Endodermal cell (in vitro differentiated cells): ENCODE measurements around the gene PTRH1. TPM values are rescaled to one million over a fixed set of nuclear protein-coding genes. Genes with fewer than 3 reads are reported as not detected.

Source experiments
- DNase-seq: peaks from one replicate; pipeline ENCODE4 v3.0.0-alpha.2; 2017
- H3K27ac ChIP-seq: 2 replicates; pipeline ENCODE4 v1.5.1; 2013; ENCODE audit warnings: mild to moderate bottlenecking, low read depth, low read length, moderate library complexity
- H3K27me3 ChIP-seq: 2 replicates; pipeline ENCODE4 v1.6.1; 2013; ENCODE audit warnings: mild to moderate bottlenecking, low read length, moderate library complexity; ENCODE audit not compliant: insufficient read depth, control insufficient read depth, poor library complexity, severe bottlenecking
- H3K36me3 ChIP-seq: 2 replicates; pipeline ENCODE4 v1.7.0; 2013; ENCODE audit warnings: mild to moderate bottlenecking, low read length, moderate library complexity; ENCODE audit not compliant: control insufficient read depth, insufficient read depth
- H3K4me1 ChIP-seq: one replicate; pipeline ENCODE4 v1.7.0; 2013; ENCODE audit warnings: low read length; ENCODE audit not compliant: control insufficient read depth, insufficient read depth
- H3K4me3 ChIP-seq: 2 replicates; pipeline ENCODE4 v1.5.1; 2013; ENCODE audit warnings: mild to moderate bottlenecking, low read length, moderate library complexity
- H3K9ac ChIP-seq: 2 replicates; pipeline ENCODE4 v1.6.1; 2013; ENCODE audit warnings: mild to moderate bottlenecking, low read length, moderate library complexity; ENCODE audit not compliant: poor library complexity, severe bottlenecking; ENCODE audit errors: extremely low read depth
- H3K9me3 ChIP-seq: 2 replicates; pipeline ENCODE4 v1.6.1; 2013; ENCODE audit warnings: mild to moderate bottlenecking, low read length, moderate library complexity; ENCODE audit not compliant: control insufficient read depth
- H3K27ac Mint-ChIP-seq: 2 replicates; pipeline ENCODE4 v1.8.0; 2020; ENCODE audit warnings: mixed read lengths
- H3K27me3 Mint-ChIP-seq: 2 replicates; pipeline ENCODE4 v1.8.0; 2021; ENCODE audit warnings: mild to moderate bottlenecking, mixed read lengths; ENCODE audit not compliant: insufficient read depth
- H3K36me3 Mint-ChIP-seq: 2 replicates; pipeline ENCODE4 v1.8.0; 2020; ENCODE audit warnings: low read depth, mixed read lengths
- H3K4me1 Mint-ChIP-seq: 2 replicates; pipeline ENCODE4 v1.8.0; 2020; ENCODE audit warnings: mixed read lengths
- H3K4me3 Mint-ChIP-seq: 2 replicates; pipeline ENCODE4 v1.8.0; 2020; ENCODE audit warnings: mild to moderate bottlenecking, moderate library complexity, mixed read lengths
- H3K9me3 Mint-ChIP-seq: 2 replicates; pipeline ENCODE4 v1.8.0; 2020; ENCODE audit warnings: mild to moderate bottlenecking, mixed read lengths
- CTCF ChIP-seq: fragments of 200-600 bp; sonication (generic); conservative IDR thresholded peaks from 2 replicates; pipeline ENCODE4 v1.5.0; 2021; ENCODE audit warnings: antibody characterized with exemption, mild to moderate bottlenecking
- WGBS, 2 experiments: methylation state at CpG; one replicate each; pipeline versions ENCODE4 v1.1.5 to v1.1.7; 2013; ENCODE audit warnings: missing lambda C conversion rate in 2 of 2, mixed read lengths in 1 of 2; ENCODE audit not compliant: insufficient coverage in 1 of 2, insufficient read length in 1 of 2; 5-methylcytosine and 5-hydroxymethylcytosine counted together
- total RNA-seq, 2 donors: library from RNA; stranded (reverse); fragmentation: NEBNext Ultra II Directional in 1 of 2; extraction: Animal tissue kit (Norgen Biotek cat#: 25700) in 1 of 2; gene quantifications; 2 replicates in 1 of 2; 3 replicates in 1 of 2; pipeline ENCODE4 v1.2.1, GENCODE V29; 2021

PTRH1 gene
- total RNA-seq, 2 donors from 2014 or later = 15.2 to 18.7 TPM

- H3K27me3 Mint-ChIP-seq = no peaks in the 10 kb centered on the region
- no peaks in the 10 kb centered on the region for H3K27me3 ChIP-seq
- no peaks in the 10 kb centered on the region for H3K4me1 ChIP-seq
- H3K36me3 ChIP-seq = no peaks in the 10 kb centered on the region
- no peak overlapping the region for H3K27ac Mint-ChIP-seq
- no peak for DNase-seq
- no peaks in the 10 kb centered on the region for H3K9me3 ChIP-seq
- no peak overlapping the region for H3K27ac ChIP-seq
- H3K4me1 Mint-ChIP-seq = no peaks in the 10 kb centered on the region
- no peak overlapping the region for H3K4me3 ChIP-seq
- H3K4me3 Mint-ChIP-seq = no peak overlapping the region
- no peaks in the 10 kb centered on the region for H3K9me3 Mint-ChIP-seq
- 87 to 97% methylated on average over 8 to 10 of the region's 10 CpGs for WGBS, 2 experiments
- TF ChIP-seq CTCF = no peak
- H3K36me3 Mint-ChIP-seq = peaks cover 27% of the 10 kb centered on the region
- no peak overlapping the region for H3K9ac ChIP-seq
Observed at GRCh38 chr9:127690735-127691134, 24.7 kb downstream of the PTRH1 start.

GRCh38 chr9:127689329-127690000 is 26.0 kb downstream of the PTRH1 start:
- H3K9me3 ChIP-seq = no peaks in the 10 kb centered on the region
- H3K27me3 Mint-ChIP-seq = no peaks in the 10 kb centered on the region
- H3K36me3 Mint-ChIP-seq = peaks cover 27% of the 10 kb centered on the region
- H3K4me1 ChIP-seq = no peaks in the 10 kb centered on the region
- H3K27ac Mint-ChIP-seq = no peak overlapping the region
- no peak overlapping the region for H3K27ac ChIP-seq
- H3K9ac ChIP-seq = no peak overlapping the region
- H3K9me3 Mint-ChIP-seq = no peaks in the 10 kb centered on the region
- H3K36me3 ChIP-seq = no peaks in the 10 kb centered on the region
- no peak overlapping the region for H3K4me3 Mint-ChIP-seq
- TF ChIP-seq CTCF = no peak
- DNase-seq = no peak
- WGBS, 2 experiments = 94 to 97% methylated on average over 10 to 13 of the region's 13 CpGs
- no peaks in the 10 kb centered on the region for H3K27me3 ChIP-seq
- H3K4me1 Mint-ChIP-seq = no peaks in the 10 kb centered on the region
- no peak overlapping the region for H3K4me3 ChIP-seq

- H3K36me3 Mint-ChIP-seq = peaks cover 45% of the 10 kb centered on the region
- no peak overlapping the region for H3K27ac ChIP-seq
- H3K4me3 Mint-ChIP-seq = no peak overlapping the region
- H3K27me3 ChIP-seq = no peaks in the 10 kb centered on the region
- DNase-seq = no peak
- no peaks in the 10 kb centered on the region for H3K36me3 ChIP-seq
- no peaks in the 10 kb centered on the region for H3K27me3 Mint-ChIP-seq
- no peak overlapping the region for H3K9ac ChIP-seq
- 88 to 89% methylated on average over 5 to 6 of the region's 6 CpGs for WGBS, 2 experiments
- H3K4me3 ChIP-seq = no peak overlapping the region
- H3K27ac Mint-ChIP-seq = no peak overlapping the region
- no peaks in the 10 kb centered on the region for H3K4me1 ChIP-seq
- H3K9me3 ChIP-seq = no peaks in the 10 kb centered on the region
- TF ChIP-seq CTCF = no peak
- no peaks in the 10 kb centered on the region for H3K4me1 Mint-ChIP-seq
- H3K9me3 Mint-ChIP-seq = no peaks in the 10 kb centered on the region
Observed at GRCh38 chr9:127686461-127687393, 28.7 kb downstream of the PTRH1 start.
